IMR-90 (cell line): ENCODE data around the gene LUC7L2.
"Not testable (repeated sequence)": the region's sequence is repeated elsewhere in the genome, so short reads cannot be mapped to it uniquely, and the experiment has no call there.

ENCODE experiments used
- BHLHE40 ChIP-seq: fragments of 150-350 bp; IDR thresholded peaks from 2 replicates; pipeline ENCODE4 v1.6.1; 2016; ENCODE audit warnings: mild to moderate bottlenecking, low read depth, low read length
- MXI1 ChIP-seq: IDR thresholded peaks from 2 replicates; pipeline ENCODE4 v1.6.1; 2012; ENCODE audit warnings: low read depth, mild to moderate bottlenecking, low read length, moderate library complexity, borderline replicate concordance

- not testable (repeated sequence) for TF ChIP-seq MXI1, BHLHE40
Observed at GRCh38 chr7:139463421-139463820, 103.7 kb downstream of the LUC7L2 start.
